LNCAP (cell line): ENCODE data around the gene SKOR1.

Experiments
- CTCF ChIP-seq: fragments of 450-650 bp; IDR thresholded peaks from 2 replicates; pipeline ENCODE4 v1.5.1; 2017; ENCODE audit warnings: mild to moderate bottlenecking

Gene SKOR1

GRCh38 chr15:67816668-67817067 is 8.6 kb upstream of the SKOR1 start:
- no peak for TF ChIP-seq CTCF

GRCh38 chr15:67818464-67818863 is 6.8 kb upstream of the SKOR1 start:
- TF ChIP-seq CTCF: no peak

GRCh38 chr15:67819636-67820035 is 5.7 kb upstream of the SKOR1 start:
- TF ChIP-seq CTCF: no peak

GRCh38 chr15:67820122-67820991 is 5.0 kb upstream of the SKOR1 start:
- no peak for TF ChIP-seq CTCF

GRCh38 chr15:67820992-67821783 is 4.1 kb upstream of the SKOR1 start:
- no peak for TF ChIP-seq CTCF

GRCh38 chr15:67821784-67822440 is 3.4 kb upstream of the SKOR1 start:
- TF ChIP-seq CTCF: no peak

GRCh38 chr15:67822537-67823313 is 2.6 kb upstream of the SKOR1 start:
- no peak for TF ChIP-seq CTCF
